Ureter (tissue), 1 donor: Measurements from ENCODE around the gene ZNF260. TPM values are rescaled to one million over a fixed set of nuclear protein-coding genes. Genes with fewer than 3 reads are reported as not detected.
A peak's percentile ranks its signal among the peaks of the same experiment; 100 is the strongest.

Source experiments
- DNase-seq: peaks from one replicate; pipeline ENCODE4 v3.0.0-alpha.2; 2020; ENCODE audit warnings: low spot score
- total RNA-seq: library from RNA; stranded (reverse); gene quantifications from one replicate; pipeline ENCODE4 v1.2.4, GENCODE V29; 2023
- donor health status: DM: yes; HTN: yes; CAD: no.

ZNF260 gene
- total RNA-seq, 1 donor from 2014 or later = 17.6 TPM

GRCh38 chr19:36489920-36490415 lies 38.1 kb downstream of the ZNF260 start:
- DNase-seq = peak; percentile 81

GRCh38 chr19:36489118-36489919 lies 38.8 kb downstream of the ZNF260 start, which contains the start of gene ZNF566:
Gene ZNF566 (minus strand): TSS chr19:36489561. CDS start chr19:36476557, 13,004 bp downstream.
- peak; percentile 92 for DNase-seq

DNA sequence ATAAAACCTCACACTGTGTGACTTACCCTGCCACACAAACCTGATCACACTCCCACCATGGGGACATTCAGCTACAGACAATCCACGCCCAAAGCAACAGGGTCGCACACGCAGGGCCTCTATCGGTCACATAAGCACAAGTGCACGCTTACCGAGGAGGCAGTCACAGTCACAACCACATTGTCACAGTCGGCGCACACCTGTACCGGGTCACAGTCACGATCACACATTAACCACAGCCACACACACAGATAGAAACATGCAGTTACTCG lies 39.3 kb downstream of the ZNF260 start:
- DNase-seq = peak; percentile 42

DNA sequence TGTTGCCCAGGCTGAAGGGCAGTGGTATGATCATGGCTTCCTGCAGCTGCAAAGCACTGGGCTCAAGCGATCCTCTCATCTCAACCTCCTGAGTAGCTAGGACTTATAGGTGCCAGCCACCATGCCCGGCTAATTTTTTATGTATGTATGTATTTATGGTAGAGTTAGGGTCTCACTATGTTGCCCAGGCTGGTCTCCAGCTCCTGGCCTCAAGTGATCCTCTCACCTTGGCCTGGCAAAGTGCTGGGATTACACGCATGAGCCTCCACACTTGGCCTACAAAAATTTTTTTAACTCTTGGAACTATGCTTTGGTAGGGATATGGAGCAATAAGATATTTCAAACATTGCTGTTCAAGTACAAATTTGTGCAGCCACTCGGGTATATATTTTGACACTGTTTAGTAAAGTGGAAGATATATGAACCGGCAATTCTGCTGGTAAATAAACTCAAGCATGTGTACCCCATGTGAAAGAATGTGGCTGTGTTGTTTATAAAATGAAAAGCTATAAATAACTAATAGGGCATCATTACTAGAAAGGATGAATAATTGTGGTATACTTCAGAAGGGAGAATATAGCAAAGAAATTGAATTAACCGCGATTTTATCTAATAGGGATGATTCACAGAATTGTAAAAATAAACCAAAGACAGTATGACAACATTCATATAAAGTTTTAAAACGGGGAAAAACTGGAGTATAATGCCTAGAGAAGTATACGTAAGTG lies 39.8 kb downstream of the ZNF260 start:
- DNase-seq = no peak

GRCh38 chr19:36483653-36484052 lies 44.4 kb downstream of the ZNF260 start:
- no peak for DNase-seq

DNA sequence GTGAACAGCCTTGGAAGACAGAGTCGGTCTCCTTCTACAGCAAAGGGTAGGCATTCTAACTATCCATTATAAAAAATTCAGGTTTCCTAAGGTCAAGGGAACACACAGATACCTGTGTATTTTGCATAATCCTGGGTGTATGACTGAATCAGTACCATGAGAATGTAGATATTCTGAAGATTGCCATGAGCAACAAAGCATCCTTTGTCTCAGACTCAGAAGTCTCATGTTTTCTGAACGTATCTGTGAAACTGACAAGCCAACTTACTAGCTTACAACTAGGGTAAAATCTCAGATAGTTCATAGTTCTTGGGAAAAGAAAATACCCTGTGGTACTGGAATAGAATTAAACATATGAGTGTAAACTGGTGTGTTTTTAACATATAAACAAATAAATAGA lies 45.2 kb downstream of the ZNF260 start:
- DNase-seq = no peak

Other genes starting within 250 kb of the ZNF260 start
- gene ZFP14, start 149.1 kb downstream of the ZNF260 start, total RNA-seq = 11.9 TPM
- gene ZFP82, start 109.6 kb downstream of the ZNF260 start, total RNA-seq = 10.2 TPM
- gene ZNF566, start 38.7 kb downstream of the ZNF260 start, total RNA-seq = 19.9 TPM
- 20.0 TPM for gene ZNF529, start 45.0 kb upstream of the ZNF260 start, total RNA-seq
- 7.9 TPM for gene ZNF382, start 77.0 kb upstream of the ZNF260 start, total RNA-seq
- 16.2 TPM for gene ZNF461, start 138.6 kb upstream of the ZNF260 start, total RNA-seq
- 10.3 TPM for gene ZNF567, start 159.3 kb upstream of the ZNF260 start, total RNA-seq
- gene ZNF850, start 244.5 kb upstream of the ZNF260 start, total RNA-seq = 2.8 TPM